Vagina (tissue), 2 donors: ENCODE measurements around the gene PSMC3.

ENCODE experiments used
- POLR2AphosphoS5 ChIP-seq, 2 donors: sonication (generic); formaldehyde crosslinking; IDR thresholded peaks; one replicate each; pipeline ENCODE4 v1.9.0; 2017; ENCODE audit warnings: antibody characterized with exemption in 2 of 2, mild to moderate bottlenecking in 2 of 2, low read depth in 1 of 2; ENCODE audit not compliant: insufficient read depth in 1 of 2
- TF ChIP-seq, protein P1 (sequence below), 3 experiments: fragments of 450-650 bp in 2 of 3; fragments of 200-600 bp in 1 of 3; sonication (generic) in 1 of 3; IDR thresholded peaks; one replicate each; pipeline ENCODE4 v1.5.1; 2017 to 2019; ENCODE audit warnings: antibody characterized with exemption in 3 of 3, mild to moderate bottlenecking in 2 of 3, moderate library complexity in 2 of 3

DNA sequence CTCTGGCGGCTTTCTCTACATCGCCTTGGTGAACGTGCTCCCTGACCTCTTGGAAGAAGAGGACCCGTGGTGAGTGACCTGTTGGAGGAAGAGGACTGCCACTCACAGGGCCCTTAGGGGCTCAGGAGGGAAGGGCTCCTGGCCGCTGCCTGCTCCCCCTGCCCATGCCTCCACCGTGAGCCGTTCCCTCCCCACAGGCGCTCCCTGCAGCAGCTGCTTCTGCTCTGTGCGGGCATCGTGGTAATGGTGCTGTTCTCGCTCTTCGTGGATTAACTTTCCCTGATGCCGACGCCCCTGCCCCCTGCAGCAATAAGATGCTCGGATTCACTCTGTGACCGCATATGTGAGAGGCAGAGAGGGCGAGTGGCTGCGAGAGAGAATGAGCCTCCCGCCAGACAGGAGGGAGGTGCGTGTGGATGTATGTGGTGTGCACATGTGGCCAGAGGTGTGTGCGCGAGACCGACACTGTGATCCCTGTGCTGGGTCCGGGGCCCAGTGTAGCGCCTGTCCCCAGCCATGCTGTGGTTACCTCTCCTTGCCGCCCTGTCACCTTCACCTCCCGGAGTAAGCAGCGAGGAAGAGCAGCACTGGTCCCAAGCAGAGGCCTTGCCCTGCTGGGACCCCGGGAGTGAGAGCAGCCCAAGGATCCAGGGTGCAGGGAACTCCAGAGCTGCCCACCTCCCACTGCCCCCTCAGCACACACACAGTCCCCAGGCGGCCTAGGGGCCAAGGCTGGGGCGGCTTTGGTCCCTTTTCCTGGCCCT, 11.0 kb downstream of the PSMC3 start:
- TF ChIP-seq, protein P1, sequence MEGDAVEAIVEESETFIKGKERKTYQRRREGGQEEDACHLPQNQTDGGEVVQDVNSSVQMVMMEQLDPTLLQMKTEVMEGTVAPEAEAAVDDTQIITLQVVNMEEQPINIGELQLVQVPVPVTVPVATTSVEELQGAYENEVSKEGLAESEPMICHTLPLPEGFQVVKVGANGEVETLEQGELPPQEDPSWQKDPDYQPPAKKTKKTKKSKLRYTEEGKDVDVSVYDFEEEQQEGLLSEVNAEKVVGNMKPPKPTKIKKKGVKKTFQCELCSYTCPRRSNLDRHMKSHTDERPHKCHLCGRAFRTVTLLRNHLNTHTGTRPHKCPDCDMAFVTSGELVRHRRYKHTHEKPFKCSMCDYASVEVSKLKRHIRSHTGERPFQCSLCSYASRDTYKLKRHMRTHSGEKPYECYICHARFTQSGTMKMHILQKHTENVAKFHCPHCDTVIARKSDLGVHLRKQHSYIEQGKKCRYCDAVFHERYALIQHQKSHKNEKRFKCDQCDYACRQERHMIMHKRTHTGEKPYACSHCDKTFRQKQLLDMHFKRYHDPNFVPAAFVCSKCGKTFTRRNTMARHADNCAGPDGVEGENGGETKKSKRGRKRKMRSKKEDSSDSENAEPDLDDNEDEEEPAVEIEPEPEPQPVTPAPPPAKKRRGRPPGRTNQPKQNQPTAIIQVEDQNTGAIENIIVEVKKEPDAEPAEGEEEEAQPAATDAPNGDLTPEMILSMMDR (IDR thresholded peaks at IDR 0.05) = no peak
- TF ChIP-seq POLR2AphosphoS5 (IDR thresholded peaks at IDR 0.05; ENCODE audit: insufficient read depth in 1 of 2, low read depth in 1 of 2) = no peak
